Neural cell (in vitro differentiated cells): ENCODE data around the gene INSRR. TPM values are rescaled to one million over a fixed set of nuclear protein-coding genes. Genes with fewer than 3 reads are reported as not detected.

Experiments
- H2AFZ ChIP-seq: fragments of 200-600, 300-800 bp; sonication (generic), shearing (Covaris generic); 2 replicates; pipeline ENCODE4 v1.6.0; 2014; ENCODE audit warnings: low read depth, mild to moderate bottlenecking, antibody characterized with exemption, low read length, moderate library complexity
- H3F3A ChIP-seq: fragments of 200-600 bp; shearing (Covaris generic); 2 replicates; pipeline ENCODE4 v1.6.1; 2016; ENCODE audit warnings: mild to moderate bottlenecking, moderate library complexity, mixed read lengths, antibody characterized with exemption, low read length; ENCODE audit not compliant: insufficient read depth, poor library complexity, severe bottlenecking
- H3K27ac ChIP-seq: fragments of 200-600, 300-800 bp; sonication (generic), shearing (Covaris generic); 2 replicates; pipeline ENCODE4 v1.5.1; 2014; ENCODE audit warnings: mild to moderate bottlenecking, low read length, moderate library complexity
- H3K27me3 ChIP-seq: fragments of 300-800, 200-600 bp; sonication (generic), shearing (Covaris generic); 2 replicates; pipeline ENCODE4 v1.6.0; 2014; ENCODE audit warnings: mild to moderate bottlenecking, low read depth, low read length, moderate library complexity; ENCODE audit not compliant: insufficient read depth
- H3K36me3 ChIP-seq: fragments of 300-800, 200-600 bp; sonication (generic), shearing (Covaris generic); 2 replicates; pipeline ENCODE4 v1.5.1; 2014; ENCODE audit warnings: mild to moderate bottlenecking, antibody characterized with exemption, low read length, moderate library complexity; ENCODE audit not compliant: insufficient read depth
- H3K4me2 ChIP-seq: fragments of 300-800, 200-600 bp; sonication (generic), shearing (Covaris generic); 2 replicates; pipeline ENCODE4 v1.6.0; 2014; ENCODE audit warnings: mild to moderate bottlenecking, low read length
- H3K4me3 ChIP-seq: fragments of 300-800, 200-600 bp; sonication (generic), shearing (Covaris generic); 2 replicates; pipeline ENCODE4 v1.5.1; 2014; ENCODE audit warnings: mild to moderate bottlenecking, low read length, moderate library complexity
- H3K79me2 ChIP-seq: fragments of 200-600 bp; shearing (Covaris generic); replicated peaks from 2 replicates; pipeline ENCODE4 v1.6.0; 2014; ENCODE audit warnings: mild to moderate bottlenecking, low read length, moderate library complexity; ENCODE audit not compliant: insufficient read depth
- H3K9ac ChIP-seq: fragments of 300-800, 200-600 bp; sonication (generic), shearing (Covaris generic); 2 replicates; pipeline ENCODE4 v1.6.1; 2016; ENCODE audit warnings: mild to moderate bottlenecking, low read length, mixed read lengths
- H3K9me2 ChIP-seq: fragments of 200-600 bp; shearing (Covaris generic); 2 replicates; pipeline ENCODE4 v1.6.1; 2016; ENCODE audit warnings: mild to moderate bottlenecking, low read length, mixed read lengths; ENCODE audit not compliant: insufficient read depth
- H3K9me3 ChIP-seq: fragments of 200-600, 300-800 bp; sonication (generic), shearing (Covaris generic); 2 replicates; pipeline ENCODE4 v1.6.1; 2016; ENCODE audit warnings: mild to moderate bottlenecking, mixed run types, low read length, moderate library complexity, mixed read lengths
- H4K20me1 ChIP-seq: fragments of 200-600 bp; shearing (Covaris generic); 2 replicates; pipeline ENCODE4 v1.6.1; 2016; ENCODE audit warnings: mild to moderate bottlenecking, mixed run types; ENCODE audit not compliant: insufficient read depth
- EP300 ChIP-seq: fragments of 450-650 bp; conservative IDR thresholded peaks from 2 replicates; pipeline ENCODE4 v1.6.1; 2014; ENCODE audit warnings: antibody characterized with exemption, mild to moderate bottlenecking, moderate library complexity; ENCODE audit not compliant: poor library complexity, severe bottlenecking
- EZH2 ChIP-seq: fragments of 200-600, 300-800 bp; shearing (Covaris generic), sonication (generic); IDR thresholded peaks from 2 replicates; pipeline ENCODE4 v1.6.1; 2014; ENCODE audit warnings: antibody characterized with exemption, low read length, borderline replicate concordance, mild to moderate bottlenecking; ENCODE audit not compliant: insufficient read depth, poor library complexity, severe bottlenecking
- MXI1 ChIP-seq: fragments of 450-650 bp; conservative IDR thresholded peaks from 2 replicates; pipeline ENCODE4 v1.6.1; 2014; ENCODE audit warnings: antibody characterized with exemption, mild to moderate bottlenecking; ENCODE audit not compliant: poor library complexity, severe bottlenecking
- POLR2AphosphoS5 ChIP-seq: IDR thresholded peaks from 2 replicates; pipeline ENCODE4 v1.6.1; 2012
- RAD21 ChIP-seq: fragments of 450-650 bp; conservative IDR thresholded peaks from 2 replicates; pipeline ENCODE4 v1.6.1; 2014; ENCODE audit warnings: antibody characterized with exemption, mild to moderate bottlenecking, moderate library complexity
- SMC3 ChIP-seq: fragments of 450-650 bp; conservative IDR thresholded peaks from 2 replicates; pipeline ENCODE4 v1.6.1; 2014; ENCODE audit warnings: antibody characterized with exemption, mild to moderate bottlenecking, moderate library complexity; ENCODE audit not compliant: poor library complexity
- TAF1 ChIP-seq: IDR thresholded peaks from 2 replicates; pipeline ENCODE4 v1.6.1; 2012; ENCODE audit warnings: low read depth
- polyA plus RNA-seq: library from polyadenylated mRNA; depleted of rRNA; stranded (reverse); fragments of >200 nt; gene quantifications from 2 replicates; pipeline ENCODE4 v1.2.3, GENCODE V29; 2014
- TF ChIP-seq, protein P1 (sequence below): fragments of 450-650 bp; IDR thresholded peaks from 2 replicates; pipeline ENCODE4 v1.5.1; 2014; ENCODE audit warnings: antibody characterized with exemption, mild to moderate bottlenecking, moderate library complexity; ENCODE audit not compliant: poor library complexity, severe bottlenecking
- TF ChIP-seq, protein P2 (sequence below): IDR thresholded peaks from 2 replicates; pipeline ENCODE4 v1.6.1; 2012; ENCODE audit warnings: borderline replicate concordance

The INSRR gene
- polyA plus RNA-seq, 1 donor from 2014 or later = 3.0 TPM

DNA sequence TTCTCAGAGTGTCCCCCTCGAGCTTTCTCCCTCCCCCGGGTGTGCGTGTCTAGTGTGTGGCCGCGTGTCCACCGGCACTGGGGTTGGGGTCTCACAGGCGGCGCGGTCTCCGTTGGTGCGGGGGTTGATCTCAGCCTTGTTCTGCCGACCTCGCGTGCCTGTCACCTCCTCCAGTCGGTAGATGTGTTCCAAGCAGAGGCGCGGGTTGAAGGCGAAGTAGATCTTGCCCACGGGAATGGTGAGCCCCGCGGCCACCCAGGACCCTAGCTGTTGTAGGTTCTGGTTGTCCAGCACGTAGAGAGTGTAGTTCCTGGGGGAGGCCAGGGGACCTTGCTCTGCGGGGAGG is 9.8 kb downstream of the INSRR start:
- H3K27ac ChIP-seq = no peak overlapping the region
- H4K20me1 ChIP-seq = no peaks in the 10 kb centered on the region
- H3K36me3 ChIP-seq = no peaks in the 10 kb centered on the region
- no peak overlapping the region for H2AFZ ChIP-seq
- H3K27me3 ChIP-seq = peaks cover 59% of the 10 kb centered on the region
- no peak overlapping the region for H3K9ac ChIP-seq
- no peak for TF ChIP-seq EP300
- no peak for TF ChIP-seq RAD21
- no peak for TF ChIP-seq MXI1
- TF ChIP-seq SMC3 = no peak
- TF ChIP-seq, protein P1, sequence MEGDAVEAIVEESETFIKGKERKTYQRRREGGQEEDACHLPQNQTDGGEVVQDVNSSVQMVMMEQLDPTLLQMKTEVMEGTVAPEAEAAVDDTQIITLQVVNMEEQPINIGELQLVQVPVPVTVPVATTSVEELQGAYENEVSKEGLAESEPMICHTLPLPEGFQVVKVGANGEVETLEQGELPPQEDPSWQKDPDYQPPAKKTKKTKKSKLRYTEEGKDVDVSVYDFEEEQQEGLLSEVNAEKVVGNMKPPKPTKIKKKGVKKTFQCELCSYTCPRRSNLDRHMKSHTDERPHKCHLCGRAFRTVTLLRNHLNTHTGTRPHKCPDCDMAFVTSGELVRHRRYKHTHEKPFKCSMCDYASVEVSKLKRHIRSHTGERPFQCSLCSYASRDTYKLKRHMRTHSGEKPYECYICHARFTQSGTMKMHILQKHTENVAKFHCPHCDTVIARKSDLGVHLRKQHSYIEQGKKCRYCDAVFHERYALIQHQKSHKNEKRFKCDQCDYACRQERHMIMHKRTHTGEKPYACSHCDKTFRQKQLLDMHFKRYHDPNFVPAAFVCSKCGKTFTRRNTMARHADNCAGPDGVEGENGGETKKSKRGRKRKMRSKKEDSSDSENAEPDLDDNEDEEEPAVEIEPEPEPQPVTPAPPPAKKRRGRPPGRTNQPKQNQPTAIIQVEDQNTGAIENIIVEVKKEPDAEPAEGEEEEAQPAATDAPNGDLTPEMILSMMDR = no peak
- TF ChIP-seq TAF1 = no peak
- TF ChIP-seq, protein P2, sequence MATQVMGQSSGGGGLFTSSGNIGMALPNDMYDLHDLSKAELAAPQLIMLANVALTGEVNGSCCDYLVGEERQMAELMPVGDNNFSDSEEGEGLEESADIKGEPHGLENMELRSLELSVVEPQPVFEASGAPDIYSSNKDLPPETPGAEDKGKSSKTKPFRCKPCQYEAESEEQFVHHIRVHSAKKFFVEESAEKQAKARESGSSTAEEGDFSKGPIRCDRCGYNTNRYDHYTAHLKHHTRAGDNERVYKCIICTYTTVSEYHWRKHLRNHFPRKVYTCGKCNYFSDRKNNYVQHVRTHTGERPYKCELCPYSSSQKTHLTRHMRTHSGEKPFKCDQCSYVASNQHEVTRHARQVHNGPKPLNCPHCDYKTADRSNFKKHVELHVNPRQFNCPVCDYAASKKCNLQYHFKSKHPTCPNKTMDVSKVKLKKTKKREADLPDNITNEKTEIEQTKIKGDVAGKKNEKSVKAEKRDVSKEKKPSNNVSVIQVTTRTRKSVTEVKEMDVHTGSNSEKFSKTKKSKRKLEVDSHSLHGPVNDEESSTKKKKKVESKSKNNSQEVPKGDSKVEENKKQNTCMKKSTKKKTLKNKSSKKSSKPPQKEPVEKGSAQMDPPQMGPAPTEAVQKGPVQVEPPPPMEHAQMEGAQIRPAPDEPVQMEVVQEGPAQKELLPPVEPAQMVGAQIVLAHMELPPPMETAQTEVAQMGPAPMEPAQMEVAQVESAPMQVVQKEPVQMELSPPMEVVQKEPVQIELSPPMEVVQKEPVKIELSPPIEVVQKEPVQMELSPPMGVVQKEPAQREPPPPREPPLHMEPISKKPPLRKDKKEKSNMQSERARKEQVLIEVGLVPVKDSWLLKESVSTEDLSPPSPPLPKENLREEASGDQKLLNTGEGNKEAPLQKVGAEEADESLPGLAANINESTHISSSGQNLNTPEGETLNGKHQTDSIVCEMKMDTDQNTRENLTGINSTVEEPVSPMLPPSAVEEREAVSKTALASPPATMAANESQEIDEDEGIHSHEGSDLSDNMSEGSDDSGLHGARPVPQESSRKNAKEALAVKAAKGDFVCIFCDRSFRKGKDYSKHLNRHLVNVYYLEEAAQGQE = no peak
- no peak for TF ChIP-seq EZH2
- no peak for TF ChIP-seq POLR2AphosphoS5
- no peaks in the 10 kb centered on the region for H3K9me2 ChIP-seq
- no peaks in the 10 kb centered on the region for H3K79me2 ChIP-seq
- no peak overlapping the region for H3K4me3 ChIP-seq
- no peaks in the 10 kb centered on the region for H3K9me3 ChIP-seq
- no peaks in the 10 kb centered on the region for H3F3A ChIP-seq
- H3K4me2 ChIP-seq = no peak overlapping the region

DNA sequence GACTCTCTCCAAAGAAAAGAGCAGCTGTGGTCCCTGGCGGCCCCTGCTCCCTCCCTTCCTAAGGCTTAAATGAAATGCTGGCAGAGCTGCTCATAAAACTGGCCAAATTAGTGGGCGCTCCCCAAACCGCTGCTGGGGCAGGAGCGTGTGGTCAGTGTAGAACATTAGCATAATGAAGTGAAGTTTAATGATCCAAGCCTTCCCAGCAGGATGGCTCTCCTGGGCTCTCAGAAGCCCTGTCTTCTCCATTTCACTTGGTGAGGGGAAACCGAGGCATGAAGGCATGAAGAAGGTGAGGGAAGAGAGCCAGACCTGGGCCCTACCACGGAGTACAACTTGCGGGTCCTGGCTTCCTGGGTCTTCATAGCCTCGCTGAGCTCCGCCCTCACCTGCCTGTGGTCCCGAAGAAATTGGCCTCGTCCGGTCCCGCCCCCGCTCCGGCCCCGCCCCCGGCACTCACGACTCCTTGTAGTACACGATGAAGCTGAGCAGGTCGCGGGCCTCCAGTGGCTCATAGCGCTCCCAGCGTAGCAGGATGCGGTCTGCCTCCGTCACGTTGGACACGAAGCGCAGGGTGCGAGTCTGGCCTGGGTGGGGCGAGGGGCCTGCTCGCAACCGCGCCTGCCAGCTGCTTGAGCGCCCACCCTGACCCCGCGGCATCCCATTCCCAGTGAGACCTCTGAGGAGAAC is 10.3 kb downstream of the INSRR start:
- H4K20me1 ChIP-seq = no peaks in the 10 kb centered on the region
- H3K79me2 ChIP-seq = no peaks in the 10 kb centered on the region
- no peak overlapping the region for H3K4me3 ChIP-seq
- peaks cover 64% of the 10 kb centered on the region for H3K27me3 ChIP-seq
- no peak for TF ChIP-seq POLR2AphosphoS5
- no peak for TF ChIP-seq SMC3
- TF ChIP-seq TAF1 = no peak
- TF ChIP-seq EP300 = no peak
- TF ChIP-seq RAD21 = no peak
- TF ChIP-seq EZH2 = no peak
- TF ChIP-seq MXI1 = no peak
- TF ChIP-seq, protein P1 = no peak
- TF ChIP-seq, protein P2 = no peak
- H3K36me3 ChIP-seq = no peaks in the 10 kb centered on the region
- H2AFZ ChIP-seq = no peak overlapping the region
- H3K27ac ChIP-seq = no peak overlapping the region
- no peaks in the 10 kb centered on the region for H3K9me2 ChIP-seq
- no peaks in the 10 kb centered on the region for H3F3A ChIP-seq
- no peaks in the 10 kb centered on the region for H3K9me3 ChIP-seq
- H3K4me2 ChIP-seq = no peak overlapping the region
- H3K9ac ChIP-seq = no peak overlapping the region
